Stimulated activated CD8-positive, alpha-beta memory T cell treated with anti-CD3 and anti-CD28 coated beads, Interleukin-15, amount 100 ng/mL, for 1 hour (primary cell): Measurements from ENCODE around the gene FAM241A.
"Not testable (repeated sequence)": the region's sequence is repeated elsewhere in the genome, so short reads cannot be mapped to it uniquely, and the experiment has no call there.

Experiments
- DNase-seq: peaks from one replicate; pipeline ENCODE4 v3.0.0-alpha.2; 2020; ENCODE audit warnings: low read depth

Gene FAM241A

GRCh38 chr4:112173593-112174558, 28.6 kb downstream of the FAM241A start:
- no peak for DNase-seq

DNA sequence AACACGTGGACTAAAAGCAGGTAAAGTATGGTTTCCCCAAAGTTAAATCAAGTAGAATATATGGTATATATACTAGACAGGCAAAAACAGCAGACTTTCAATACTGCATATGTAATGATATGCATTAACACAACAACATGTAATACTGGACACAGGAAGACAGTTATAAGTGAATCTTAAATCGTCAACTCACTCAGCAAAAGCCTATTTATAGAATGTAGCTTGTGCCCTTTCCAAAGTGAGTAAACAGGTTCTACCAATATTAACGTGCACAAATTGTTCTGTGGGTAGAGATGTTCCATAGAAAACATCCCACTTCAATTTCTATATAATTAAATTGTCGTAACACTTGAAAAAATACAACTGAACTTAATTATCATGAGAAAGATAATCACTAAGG, 30.6 kb downstream of the FAM241A start:
- DNase-seq: no peak

DNA sequence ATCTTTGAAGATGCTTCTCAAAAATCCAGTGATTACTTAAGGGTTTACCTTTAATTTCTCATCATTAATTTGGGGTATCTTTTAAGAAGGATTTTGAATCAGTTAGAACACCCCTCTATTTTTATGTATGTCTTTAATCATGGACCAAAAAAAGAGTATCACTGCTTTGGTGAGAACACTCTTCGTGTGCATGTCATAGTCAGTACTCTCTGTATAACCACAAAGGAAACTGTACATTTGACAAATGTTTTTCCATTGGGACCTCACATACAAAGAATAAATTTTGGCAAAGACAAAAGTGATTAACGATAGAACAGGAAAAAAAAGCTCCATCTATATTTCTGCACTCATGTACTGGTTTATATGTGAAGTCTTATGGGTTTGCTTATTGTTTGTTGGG, 31.3 kb downstream of the FAM241A start:
- DNase-seq: no peak

DNA sequence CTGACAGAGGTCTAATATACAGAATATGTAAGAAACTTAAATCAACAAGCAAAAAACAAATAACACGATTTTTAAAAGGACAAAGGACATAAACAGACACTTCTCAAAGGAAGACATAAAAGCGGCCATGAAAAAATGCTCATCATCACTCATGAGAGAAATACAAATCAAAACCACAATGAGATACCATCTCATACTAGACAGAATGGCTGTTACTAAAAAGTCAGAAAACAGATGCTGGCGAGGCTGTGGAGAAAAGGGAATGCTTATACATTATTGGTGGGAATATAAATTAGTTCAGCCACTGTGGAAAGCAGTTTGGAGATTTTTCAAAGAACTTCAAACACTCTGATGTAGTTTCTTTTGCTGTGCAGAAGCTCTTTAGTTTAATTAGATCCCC, 33.5 kb downstream of the FAM241A start:
- not testable (repeated sequence) for DNase-seq

- DNase-seq: no peak
Observed at GRCh38 chr4:112181358-112182000, 36.2 kb downstream of the FAM241A start.

DNA sequence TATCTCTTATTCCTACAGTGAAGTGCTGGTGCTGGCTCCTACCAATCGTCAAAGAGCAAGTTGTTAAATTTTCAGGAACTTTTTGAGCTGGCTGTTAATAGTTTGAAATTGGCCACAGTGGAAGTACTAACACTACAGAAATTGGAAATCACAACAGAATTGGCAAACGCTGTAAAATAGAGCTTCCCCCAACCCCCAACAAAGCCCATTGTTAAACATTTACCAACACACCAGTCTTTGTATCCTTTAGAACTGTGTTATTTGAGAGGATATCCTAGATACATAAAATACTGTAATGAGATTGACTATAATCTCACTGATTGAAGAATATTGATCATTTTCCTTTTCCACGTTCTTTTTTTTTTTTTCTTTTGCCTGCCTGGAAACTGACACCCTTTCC, 37.4 kb downstream of the FAM241A start:
- no peak for DNase-seq

GRCh38 chr4:112183252-112183651, 38.0 kb downstream of the FAM241A start:
- DNase-seq: no peak

- DNase-seq: no peak
Observed at GRCh38 chr4:112184438-112184837, 39.2 kb downstream of the FAM241A start.

GRCh38 chr4:112185334-112185733, 40.1 kb downstream of the FAM241A start:
- DNase-seq: no peak

DNA sequence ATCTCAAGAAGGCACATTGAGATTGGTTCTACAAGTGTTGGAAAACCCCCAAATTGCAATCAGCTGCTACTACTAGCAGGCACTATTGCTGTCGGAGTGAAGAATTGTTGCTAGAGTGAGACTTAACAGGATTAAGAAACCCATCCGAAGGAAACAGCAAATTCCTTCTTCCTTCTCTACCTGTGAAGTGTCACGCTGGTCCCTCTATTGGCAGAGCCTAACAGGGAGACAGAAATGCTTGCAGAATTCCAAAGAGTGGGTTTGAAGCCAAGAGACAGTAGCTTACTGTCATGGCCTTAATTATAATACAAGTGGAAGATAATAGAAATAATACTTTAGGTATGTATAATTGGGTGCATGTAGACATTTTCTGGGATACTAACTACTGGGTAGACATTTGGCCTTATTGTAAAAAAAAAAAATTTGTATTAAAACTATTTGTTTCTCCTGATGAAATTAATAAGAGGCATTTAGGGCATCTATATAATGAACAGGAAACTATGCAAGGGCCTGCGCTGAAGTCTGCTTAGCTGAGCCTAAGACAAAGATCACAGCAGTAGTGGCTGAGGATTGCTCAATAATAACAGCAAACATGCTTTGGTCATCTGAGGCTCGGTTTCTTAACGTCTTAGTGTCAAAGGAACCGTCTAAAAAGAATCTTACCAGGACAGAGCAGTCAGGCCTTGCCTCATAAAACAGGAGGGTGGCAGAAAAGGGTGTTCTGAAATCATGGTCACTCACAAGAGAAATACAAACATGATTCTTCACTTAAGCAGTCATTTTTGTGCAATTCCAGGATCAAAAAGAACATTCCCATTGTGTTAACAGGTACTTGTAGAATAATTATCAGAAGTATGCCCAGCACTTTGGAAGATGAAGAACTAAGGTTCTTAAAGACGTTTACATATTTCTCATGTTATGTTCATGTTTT, 40.8 kb downstream of the FAM241A start:
- DNase-seq: no peak

- no peak for DNase-seq
Observed at GRCh38 chr4:112189754-112190153, 44.5 kb downstream of the FAM241A start.

DNA sequence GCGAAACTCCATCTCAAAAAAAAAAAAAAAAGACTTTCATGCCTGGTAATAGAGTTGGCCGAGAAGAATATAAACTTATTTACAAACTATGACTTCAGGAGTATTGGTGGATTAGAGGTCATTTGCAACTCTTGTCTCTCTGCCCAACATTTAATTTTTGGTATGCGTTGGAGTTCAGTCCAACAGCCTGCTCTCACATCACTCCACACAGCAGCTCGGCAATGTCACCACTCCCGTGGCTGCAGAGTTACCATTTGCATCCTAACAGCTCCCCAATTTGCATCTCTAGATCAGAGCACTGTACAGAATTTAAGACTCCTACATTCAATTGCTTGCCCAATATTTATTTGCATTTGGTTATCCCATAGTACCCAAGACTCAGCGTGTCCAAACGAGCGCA, 45.4 kb downstream of the FAM241A start:
- no peak for DNase-seq

DNA sequence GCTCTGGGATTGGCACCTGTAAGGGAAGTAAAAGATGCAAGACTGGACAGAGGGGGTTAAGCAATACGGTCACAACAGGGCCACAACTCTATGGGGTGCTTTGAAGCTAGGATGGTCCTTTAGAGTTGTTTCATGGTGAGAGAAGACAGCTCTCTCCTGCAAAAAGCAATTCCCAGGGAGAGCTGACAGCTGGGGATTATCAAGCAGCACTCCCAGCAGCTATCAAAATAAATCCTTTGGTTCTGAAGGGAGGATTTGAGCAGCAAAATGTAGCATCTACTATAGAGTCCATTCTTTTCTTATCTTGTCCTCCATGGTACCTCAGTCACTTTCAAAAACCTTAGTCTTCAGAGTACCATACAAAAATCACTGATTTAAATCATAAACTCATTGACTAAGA, 51.2 kb downstream of the FAM241A start:
- no peak for DNase-seq

DNA sequence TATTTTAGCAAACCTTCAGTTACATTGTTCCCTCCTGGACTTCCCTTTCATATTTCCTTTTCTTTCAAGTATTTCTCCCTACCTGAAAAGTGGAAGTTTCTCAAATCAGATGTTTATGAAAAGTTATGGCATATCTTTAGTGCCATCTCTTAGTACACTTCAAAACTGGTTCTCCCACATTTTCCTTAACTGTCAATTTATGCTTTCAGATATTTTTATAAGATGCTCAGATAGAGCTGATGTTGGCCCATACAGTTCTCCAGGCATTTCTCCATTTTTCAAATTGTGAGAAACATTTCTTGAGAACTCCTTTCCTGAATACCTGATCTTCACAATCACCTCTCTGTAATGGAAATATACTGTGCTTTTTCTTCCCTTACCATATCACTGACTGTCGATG, 53.8 kb downstream of the FAM241A start:
- DNase-seq: no peak

GRCh38 chr4:112201915-112202505, 56.8 kb downstream of the FAM241A start:
- DNase-seq: no peak

- no peak for DNase-seq
Observed at GRCh38 chr4:112203593-112203992, 58.3 kb downstream of the FAM241A start.

GRCh38 chr4:112206431-112206830, 61.2 kb downstream of the FAM241A start:
- no peak for DNase-seq

DNA sequence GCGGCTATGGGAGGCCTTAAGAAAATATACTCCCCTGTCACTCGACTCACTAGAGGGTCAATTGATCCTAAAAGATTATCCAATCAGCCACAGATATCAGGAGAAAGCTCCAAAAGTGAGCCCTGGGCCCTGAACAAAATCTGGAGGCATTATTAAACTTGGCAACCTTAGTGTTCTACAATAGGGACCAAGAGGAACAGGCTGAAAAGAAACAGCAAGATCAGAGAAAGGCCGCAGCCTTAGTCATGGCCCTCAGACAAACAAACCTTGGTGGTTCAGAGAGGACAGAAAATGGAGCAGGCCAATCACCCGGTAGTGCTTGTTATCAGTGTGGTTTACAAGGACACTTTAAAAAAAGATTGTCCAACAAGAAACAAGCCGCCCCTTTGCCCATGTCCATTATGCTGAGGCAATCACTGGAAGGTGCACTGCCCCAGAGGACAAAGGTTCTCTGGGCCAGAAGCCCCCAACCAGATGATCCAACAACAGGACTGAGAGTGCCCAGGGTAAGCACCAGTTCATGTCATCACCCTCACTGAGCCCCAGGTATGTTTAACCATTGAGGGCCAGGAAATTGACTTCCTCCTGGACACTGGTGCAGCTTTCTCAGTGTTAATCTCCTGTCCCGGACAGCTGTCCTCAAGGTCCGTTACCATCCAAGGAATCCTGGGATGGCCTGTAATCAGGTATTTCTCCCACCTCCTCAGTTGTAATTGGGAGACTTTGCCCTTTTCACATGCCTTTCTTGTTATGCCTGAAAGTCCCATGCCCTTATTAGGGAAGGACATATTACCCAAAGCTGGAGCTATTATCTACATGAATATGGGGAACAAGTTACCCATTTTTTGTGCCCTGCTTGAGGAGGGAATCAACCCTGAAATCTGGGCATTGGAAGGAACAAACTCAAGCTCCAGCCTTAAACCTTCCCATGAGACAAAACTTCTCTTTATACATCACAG, 63.2 kb downstream of the FAM241A start:
- DNase-seq: not testable (repeated sequence)

GRCh38 chr4:112210777-112211176, 65.5 kb downstream of the FAM241A start:
- no peak for DNase-seq

DNA sequence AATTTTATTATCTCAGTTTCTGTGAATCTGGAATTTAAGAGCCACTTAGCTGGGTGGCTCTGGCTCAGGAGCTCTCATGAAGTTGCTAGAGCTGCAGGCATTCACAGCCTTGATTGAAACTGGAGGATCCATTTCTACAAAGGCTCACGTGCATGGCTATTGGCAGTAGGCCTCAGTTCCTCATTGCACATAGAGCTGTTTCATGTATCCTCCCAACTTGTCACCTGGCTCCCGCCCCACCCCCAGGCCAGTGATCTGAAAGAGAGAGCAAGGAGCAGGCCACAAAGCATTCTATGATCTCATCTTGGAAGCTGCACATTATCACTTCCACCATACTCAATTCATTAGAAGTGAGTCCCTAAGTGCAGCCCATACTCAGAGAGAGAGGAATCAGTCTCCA, 67.8 kb downstream of the FAM241A start:
- DNase-seq: no peak

GRCh38 chr4:112213856-112214255, 68.6 kb downstream of the FAM241A start:
- DNase-seq: no peak
